GM08714 (cell line): Measurements from ENCODE around the gene PCDHGA3.
"Not testable (repeated sequence)": the region's sequence is repeated elsewhere in the genome, so short reads cannot be mapped to it uniquely, and the experiment has no call there.

Experiments used
- H3K4me3 ChIP-seq: fragments of 200-500 bp; sonication (Bioruptor generic); 2 replicates; pipeline ENCODE4 v1.5.1; 2014; ENCODE audit warnings: mild to moderate bottlenecking, low read length, inconsistent platforms
- ZNF274 ChIP-seq: IDR thresholded peaks from 2 replicates; pipeline ENCODE4 v1.6.1; 2012; ENCODE audit warnings: mild to moderate bottlenecking, low read depth, low read length

PCDHGA3 gene

DNA sequence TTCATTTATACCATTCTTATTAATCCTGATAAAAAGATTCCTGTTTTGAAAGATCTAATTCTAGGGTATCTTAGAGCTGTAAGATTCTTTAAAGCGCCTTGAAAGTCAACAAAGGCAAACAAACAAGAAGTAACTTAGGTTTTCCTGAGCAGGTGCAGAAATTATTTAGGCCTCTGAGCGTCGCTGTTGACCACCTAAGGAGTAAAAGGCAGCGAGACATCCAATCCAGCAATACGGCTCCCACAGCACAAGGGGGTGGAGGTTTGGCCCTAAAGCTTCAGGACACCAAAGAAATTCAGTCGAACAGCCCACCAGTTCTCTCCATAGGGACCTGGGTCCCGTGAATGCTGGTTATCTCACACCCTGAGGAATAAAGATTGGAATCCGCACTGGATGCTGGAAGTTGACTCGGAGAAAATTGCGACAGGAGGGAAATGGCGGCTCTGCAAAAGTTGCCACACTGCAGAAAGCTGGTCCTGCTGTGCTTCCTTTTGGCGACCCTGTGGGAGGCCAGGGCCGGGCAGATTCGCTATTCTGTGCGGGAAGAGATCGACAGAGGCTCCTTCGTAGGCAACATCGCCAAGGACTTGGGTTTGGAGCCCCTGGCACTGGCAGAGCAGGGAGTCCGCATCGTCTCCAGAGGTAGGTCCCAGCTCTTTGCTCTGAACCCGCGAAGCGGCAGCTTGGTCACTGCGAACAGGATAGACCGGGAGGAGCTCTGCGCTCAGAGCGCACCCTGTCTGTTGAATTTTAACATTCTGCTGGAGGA lies 4.9 kb upstream of the PCDHGA3 start, which contains the start of gene PCDHGA2:
Gene PCDHGA2, plus strand, starts transcription at position 223 of the 769 bp plus-strand sequence.
- TF ChIP-seq ZNF274: no peak
- no peak within 1 kb of the TSS for H3K4me3 ChIP-seq

DNA sequence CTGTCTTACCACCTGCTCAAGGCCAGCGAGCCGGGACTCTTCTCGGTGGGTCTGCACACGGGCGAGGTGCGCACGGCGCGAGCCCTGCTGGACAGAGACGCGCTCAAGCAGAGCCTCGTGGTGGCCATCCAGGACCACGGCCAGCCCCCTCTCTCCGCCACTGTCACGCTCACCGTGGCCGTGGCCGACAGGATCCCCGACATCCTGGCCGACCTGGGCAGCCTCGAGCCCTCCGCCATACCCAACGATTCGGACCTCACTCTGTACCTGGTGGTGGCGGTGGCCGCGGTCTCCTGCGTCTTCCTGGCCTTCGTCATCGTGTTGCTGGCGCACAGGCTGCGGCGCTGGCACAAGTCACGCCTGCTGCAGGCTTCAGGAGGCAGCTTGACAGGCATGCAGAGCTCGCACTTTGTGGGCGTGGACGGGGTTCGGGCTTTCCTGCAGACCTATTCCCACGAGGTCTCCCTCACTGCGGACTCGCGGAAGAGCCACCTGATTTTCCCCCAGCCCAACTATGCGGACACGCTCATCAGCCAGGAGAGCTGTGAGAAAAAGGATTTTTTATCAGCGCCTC lies 2.8 kb upstream of the PCDHGA3 start:
- not testable (repeated sequence) for H3K4me3 ChIP-seq

GRCh38 chr5:141342773-141343172 lies 856 bp upstream of the PCDHGA3 start:
- no peak for TF ChIP-seq ZNF274
- H3K4me3 ChIP-seq: no peak overlapping the region

DNA sequence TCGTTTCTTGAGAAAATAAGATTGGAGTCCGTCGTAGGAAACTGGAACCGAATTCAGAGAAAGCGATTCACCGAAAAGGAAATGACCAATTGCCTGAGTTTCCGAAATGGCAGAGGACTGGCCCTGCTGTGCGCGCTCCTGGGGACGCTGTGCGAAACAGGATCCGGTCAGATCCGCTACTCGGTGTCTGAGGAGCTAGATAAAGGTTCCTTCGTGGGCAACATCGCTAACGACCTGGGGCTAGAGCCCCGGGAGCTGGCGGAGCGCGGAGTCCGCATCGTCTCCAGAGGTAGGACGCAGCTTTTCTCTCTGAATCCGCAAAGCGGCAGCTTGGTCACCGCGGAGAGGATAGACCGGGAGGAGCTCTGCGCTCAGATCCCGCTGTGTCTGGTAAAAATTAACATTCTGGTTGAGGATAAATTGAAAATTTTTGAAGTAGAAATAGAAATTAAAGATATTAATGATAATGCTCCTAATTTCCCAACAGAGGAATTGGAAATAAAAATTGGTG lies 379 bp downstream of the PCDHGA3 start:
- TF ChIP-seq ZNF274: no peak

GRCh38 chr5:141345327-141345726 lies 1.7 kb downstream of the PCDHGA3 start:
- TF ChIP-seq ZNF274: no peak
- H3K4me3 ChIP-seq: no peak overlapping the region

More for the DNA sequence above, 379 bp downstream of the PCDHGA3 start:
- H3K4me3 ChIP-seq: peak overlapping the region; percentile 64

GRCh38 chr5:141346017-141346416 lies 2.4 kb downstream of the PCDHGA3 start:
- not testable (repeated sequence) for H3K4me3 ChIP-seq

GRCh38 chr5:141349917-141350619 lies 6.4 kb downstream of the PCDHGA3 start, which contains the start of gene PCDHGB1:
Gene PCDHGB1, plus strand, starts transcription at chr5:141350099. Its CDS starts 162 bp downstream, at chr5:141350261.
- no peak for TF ChIP-seq ZNF274
- peak within 1 kb of the TSS; percentile 36 for H3K4me3 ChIP-seq

DNA sequence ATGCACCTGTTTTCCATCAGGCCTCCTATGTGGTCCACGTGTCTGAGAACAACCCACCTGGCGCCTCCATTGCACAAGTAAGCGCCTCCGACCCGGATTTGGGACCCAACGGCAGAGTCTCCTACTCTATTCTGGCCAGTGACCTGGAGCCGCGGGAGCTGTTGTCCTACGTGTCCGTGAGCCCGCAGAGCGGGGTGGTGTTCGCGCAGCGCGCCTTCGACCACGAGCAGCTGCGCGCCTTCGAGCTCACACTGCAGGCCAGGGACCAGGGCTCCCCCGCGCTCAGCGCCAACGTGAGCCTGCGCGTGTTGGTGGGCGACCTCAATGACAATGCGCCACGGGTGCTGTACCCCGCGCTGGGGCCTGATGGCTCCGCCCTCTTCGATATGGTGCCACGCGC lies 8.0 kb downstream of the PCDHGA3 start:
- TF ChIP-seq ZNF274: no peak
- no peak overlapping the region for H3K4me3 ChIP-seq

DNA sequence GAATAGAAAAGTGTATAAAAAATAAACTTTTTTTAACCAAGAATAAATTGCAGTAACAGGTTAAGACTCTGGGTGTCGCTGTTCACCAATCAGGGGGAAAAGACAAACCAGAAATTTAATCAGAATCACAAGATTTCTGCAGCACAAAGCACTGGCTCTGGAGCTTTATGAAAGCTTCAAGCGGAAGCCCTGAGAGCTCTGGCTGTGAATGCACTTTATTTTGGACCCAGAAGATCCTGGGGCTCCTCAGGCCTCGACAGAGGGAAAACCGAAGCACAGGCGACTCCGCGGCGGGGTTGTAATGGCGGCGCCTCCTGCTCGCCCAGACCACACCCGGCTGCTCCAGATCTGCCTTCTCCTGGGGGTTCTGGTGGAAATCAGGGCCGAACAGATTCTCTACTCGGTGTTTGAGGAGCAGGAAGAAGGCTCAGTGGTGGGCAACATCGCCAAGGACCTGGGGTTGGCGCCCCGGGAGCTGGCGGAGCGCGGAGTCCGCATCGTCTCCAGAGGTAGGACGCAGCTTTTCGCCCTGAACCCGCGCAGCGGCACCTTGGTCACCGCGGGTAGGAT lies 11.4 kb downstream of the PCDHGA3 start, which contains the start of gene PCDHGA4:
Gene PCDHGA4, plus strand, starts transcription at position 122 of the 570 bp plus-strand sequence. Its CDS starts 87 bp downstream, at position 209.
- TF ChIP-seq ZNF274: no peak
- peak within 1 kb of the TSS; percentile 35; the same call in 1 of the 2 replicates for H3K4me3 ChIP-seq

DNA sequence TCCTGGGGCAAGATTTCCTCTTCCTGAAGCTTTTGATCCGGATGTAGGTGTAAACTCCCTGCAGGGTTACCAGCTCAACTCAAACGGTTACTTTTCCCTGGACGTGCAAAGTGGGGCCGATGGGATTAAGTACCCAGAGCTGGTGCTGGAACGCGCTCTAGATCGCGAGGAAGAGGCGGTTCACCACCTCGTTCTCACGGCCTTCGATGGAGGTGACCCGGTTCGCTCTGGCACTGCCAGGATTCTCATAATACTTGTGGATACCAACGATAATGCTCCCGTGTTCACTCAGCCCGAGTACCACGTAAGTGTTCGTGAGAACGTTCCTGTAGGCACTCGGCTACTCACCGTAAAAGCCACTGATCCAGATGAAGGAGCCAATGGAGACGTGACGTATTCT lies 12.0 kb downstream of the PCDHGA3 start:
- no peak for TF ChIP-seq ZNF274
- H3K4me3 ChIP-seq: no peak overlapping the region

DNA sequence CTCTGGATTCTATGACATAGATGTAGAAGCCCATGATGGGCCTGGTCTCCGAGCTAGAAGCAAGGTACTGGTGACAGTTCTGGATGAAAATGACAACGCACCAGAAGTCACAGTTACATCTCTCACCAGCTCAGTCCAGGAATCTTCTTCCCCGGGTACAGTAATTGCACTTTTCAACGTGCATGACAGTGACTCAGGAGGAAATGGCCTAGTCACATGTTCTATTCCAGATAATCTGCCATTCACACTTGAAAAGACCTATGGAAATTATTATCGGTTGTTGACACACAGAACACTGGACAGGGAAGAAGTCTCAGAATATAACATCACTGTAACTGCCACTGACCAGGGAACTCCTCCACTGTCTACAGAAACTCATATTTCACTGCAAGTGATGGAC lies 12.5 kb downstream of the PCDHGA3 start:
- TF ChIP-seq ZNF274: no peak
- no peak overlapping the region for H3K4me3 ChIP-seq

GRCh38 chr5:141356950-141357349 lies 13.3 kb downstream of the PCDHGA3 start:
- no peak for TF ChIP-seq ZNF274
- no peak overlapping the region for H3K4me3 ChIP-seq

DNA sequence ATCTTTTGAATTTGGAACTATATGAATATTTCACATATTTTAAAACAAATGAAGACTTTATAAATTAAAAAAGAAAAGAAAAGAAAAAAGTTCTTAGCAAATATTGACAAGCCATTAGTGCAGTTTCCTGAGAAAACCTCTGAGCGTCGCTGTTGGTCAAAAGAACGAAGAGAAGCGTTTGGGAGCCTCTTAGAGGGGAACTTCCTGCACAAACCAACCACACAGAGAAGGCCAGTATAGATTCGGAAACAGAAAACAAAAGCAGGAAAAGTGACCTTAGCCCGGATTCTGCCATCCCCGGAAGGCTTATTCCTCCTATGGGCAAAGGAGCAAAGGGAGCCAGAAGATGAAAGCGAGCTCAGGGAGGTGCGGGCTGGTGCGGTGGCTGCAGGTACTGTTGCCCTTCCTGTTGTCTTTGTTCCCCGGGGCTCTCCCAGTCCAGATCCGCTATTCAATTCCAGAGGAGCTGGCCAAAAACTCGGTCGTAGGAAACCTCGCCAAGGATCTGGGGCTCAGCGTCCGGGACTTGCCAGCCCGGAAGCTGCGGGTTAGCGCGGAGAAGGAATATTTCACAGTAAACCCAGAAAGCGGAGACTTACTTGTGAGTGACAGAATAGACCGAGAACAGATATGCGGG lies 16.3 kb downstream of the PCDHGA3 start, which contains the start of gene PCDHGB2:
Gene PCDHGB2, plus strand, starts transcription at position 205 of the 637 bp plus-strand sequence. Its CDS starts 142 bp downstream, at position 347.
- peak within 1 kb of the TSS; percentile 43; the same call in 1 of the 2 replicates for H3K4me3 ChIP-seq
- no peak for TF ChIP-seq ZNF274

GRCh38 chr5:141360685-141361084 lies 17.1 kb downstream of the PCDHGA3 start:
- TF ChIP-seq ZNF274: no peak
- no peak overlapping the region; the same call in 1 of the 2 replicates for H3K4me3 ChIP-seq
